ENCODE results near the gene SUN2.

DNA sequence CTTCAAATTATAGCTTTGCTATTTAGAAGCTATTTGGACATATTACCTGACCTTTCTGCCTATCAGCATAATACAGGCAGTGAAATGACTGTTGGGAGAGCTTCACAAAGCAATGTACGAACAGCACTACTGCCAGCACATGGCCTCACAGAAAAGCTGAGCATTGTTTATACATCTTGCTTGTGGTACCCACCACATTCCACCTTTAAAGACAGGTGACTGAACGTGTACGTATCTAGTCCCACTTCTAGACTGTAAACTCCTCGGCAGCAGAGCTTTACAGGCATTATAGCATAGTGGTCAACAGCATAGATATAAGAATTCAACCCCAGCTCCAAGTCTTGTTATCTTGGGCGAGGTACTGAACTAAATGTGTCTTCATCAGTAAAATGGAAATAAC is 56.7 kb downstream of the SUN2 start:
- no peak for TF ChIP-seq POLR2AphosphoS5 (IDR thresholded peaks at IDR 0.05; ENCODE audit: low read depth, low read length)
- TF ChIP-seq, protein P1, sequence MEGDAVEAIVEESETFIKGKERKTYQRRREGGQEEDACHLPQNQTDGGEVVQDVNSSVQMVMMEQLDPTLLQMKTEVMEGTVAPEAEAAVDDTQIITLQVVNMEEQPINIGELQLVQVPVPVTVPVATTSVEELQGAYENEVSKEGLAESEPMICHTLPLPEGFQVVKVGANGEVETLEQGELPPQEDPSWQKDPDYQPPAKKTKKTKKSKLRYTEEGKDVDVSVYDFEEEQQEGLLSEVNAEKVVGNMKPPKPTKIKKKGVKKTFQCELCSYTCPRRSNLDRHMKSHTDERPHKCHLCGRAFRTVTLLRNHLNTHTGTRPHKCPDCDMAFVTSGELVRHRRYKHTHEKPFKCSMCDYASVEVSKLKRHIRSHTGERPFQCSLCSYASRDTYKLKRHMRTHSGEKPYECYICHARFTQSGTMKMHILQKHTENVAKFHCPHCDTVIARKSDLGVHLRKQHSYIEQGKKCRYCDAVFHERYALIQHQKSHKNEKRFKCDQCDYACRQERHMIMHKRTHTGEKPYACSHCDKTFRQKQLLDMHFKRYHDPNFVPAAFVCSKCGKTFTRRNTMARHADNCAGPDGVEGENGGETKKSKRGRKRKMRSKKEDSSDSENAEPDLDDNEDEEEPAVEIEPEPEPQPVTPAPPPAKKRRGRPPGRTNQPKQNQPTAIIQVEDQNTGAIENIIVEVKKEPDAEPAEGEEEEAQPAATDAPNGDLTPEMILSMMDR (IDR thresholded peaks at IDR 0.05) = no peak
- TF ChIP-seq, protein P2, sequence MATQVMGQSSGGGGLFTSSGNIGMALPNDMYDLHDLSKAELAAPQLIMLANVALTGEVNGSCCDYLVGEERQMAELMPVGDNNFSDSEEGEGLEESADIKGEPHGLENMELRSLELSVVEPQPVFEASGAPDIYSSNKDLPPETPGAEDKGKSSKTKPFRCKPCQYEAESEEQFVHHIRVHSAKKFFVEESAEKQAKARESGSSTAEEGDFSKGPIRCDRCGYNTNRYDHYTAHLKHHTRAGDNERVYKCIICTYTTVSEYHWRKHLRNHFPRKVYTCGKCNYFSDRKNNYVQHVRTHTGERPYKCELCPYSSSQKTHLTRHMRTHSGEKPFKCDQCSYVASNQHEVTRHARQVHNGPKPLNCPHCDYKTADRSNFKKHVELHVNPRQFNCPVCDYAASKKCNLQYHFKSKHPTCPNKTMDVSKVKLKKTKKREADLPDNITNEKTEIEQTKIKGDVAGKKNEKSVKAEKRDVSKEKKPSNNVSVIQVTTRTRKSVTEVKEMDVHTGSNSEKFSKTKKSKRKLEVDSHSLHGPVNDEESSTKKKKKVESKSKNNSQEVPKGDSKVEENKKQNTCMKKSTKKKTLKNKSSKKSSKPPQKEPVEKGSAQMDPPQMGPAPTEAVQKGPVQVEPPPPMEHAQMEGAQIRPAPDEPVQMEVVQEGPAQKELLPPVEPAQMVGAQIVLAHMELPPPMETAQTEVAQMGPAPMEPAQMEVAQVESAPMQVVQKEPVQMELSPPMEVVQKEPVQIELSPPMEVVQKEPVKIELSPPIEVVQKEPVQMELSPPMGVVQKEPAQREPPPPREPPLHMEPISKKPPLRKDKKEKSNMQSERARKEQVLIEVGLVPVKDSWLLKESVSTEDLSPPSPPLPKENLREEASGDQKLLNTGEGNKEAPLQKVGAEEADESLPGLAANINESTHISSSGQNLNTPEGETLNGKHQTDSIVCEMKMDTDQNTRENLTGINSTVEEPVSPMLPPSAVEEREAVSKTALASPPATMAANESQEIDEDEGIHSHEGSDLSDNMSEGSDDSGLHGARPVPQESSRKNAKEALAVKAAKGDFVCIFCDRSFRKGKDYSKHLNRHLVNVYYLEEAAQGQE (IDR thresholded peaks at IDR 0.05; ENCODE audit: insufficient read depth in 1 of 2, low read depth in 2 of 2, low read length in 1 of 2) = no peak
- TF ChIP-seq SIN3A (IDR thresholded peaks at IDR 0.05; ENCODE audit: borderline replicate concordance, insufficient read depth, low read depth, low read length) = no peak
